CD14-positive monocyte (primary cell): ENCODE measurements around the gene C11orf98. TPM values are rescaled to one million over a fixed set of nuclear protein-coding genes. Genes with fewer than 3 reads are reported as not detected.

Experiments
- DNase-seq, 3 donors: peaks; one replicate each; pipeline ENCODE4 v3.0.0-alpha.2; 2011 to 2022
- H2AFZ ChIP-seq: 2 replicates; pipeline ENCODE4 v1.6.0; 2012; ENCODE audit warnings: mild to moderate bottlenecking, low read depth, low read length, inconsistent platforms; ENCODE audit not compliant: insufficient read depth, poor library complexity, severe bottlenecking
- H3K27ac ChIP-seq, 2 donors: 1 replicate in 1 of 2; 2 replicates in 1 of 2; pipeline ENCODE4 v1.5.1; 2012 to 2013; ENCODE audit warnings: low read length in 2 of 2, control low read depth in 1 of 2, inconsistent platforms in 1 of 2, low read depth in 1 of 2, mild to moderate bottlenecking in 1 of 2
- H3K27me3 ChIP-seq, 2 donors: one replicate each; pipeline versions ENCODE4 v1.6.0 to v1.6.1; 2011 to 2013; ENCODE audit warnings: low read length in 2 of 2; ENCODE audit not compliant: control insufficient read depth in 2 of 2, insufficient read depth in 2 of 2
- H3K36me3 ChIP-seq, 2 donors: replicated peaks in 1 of 2; 1 replicate in 1 of 2; 2 replicates in 1 of 2; pipeline versions ENCODE4 v1.5.1 to v1.6.1; 2012 to 2013; ENCODE audit warnings: low read length in 2 of 2, control low read depth in 1 of 2, inconsistent platforms in 1 of 2, mild to moderate bottlenecking in 1 of 2; ENCODE audit not compliant: insufficient read depth in 2 of 2, control insufficient read depth in 1 of 2
- H3K4me1 ChIP-seq, 2 donors: 1 replicate in 1 of 2; 2 replicates in 1 of 2; pipeline versions ENCODE4 v1.5.1 to v1.6.1; 2012 to 2013; ENCODE audit warnings: low read length in 2 of 2, control low read depth in 1 of 2, inconsistent platforms in 1 of 2, mild to moderate bottlenecking in 1 of 2, moderate library complexity in 1 of 2; ENCODE audit not compliant: insufficient read depth in 2 of 2, control insufficient read depth in 1 of 2
- H3K4me2 ChIP-seq: replicated peaks from 2 replicates; pipeline ENCODE3; 2012; ENCODE audit warnings: low read length, moderate library complexity, mild to moderate bottlenecking; ENCODE audit not compliant: poor library complexity, severe bottlenecking; ENCODE audit errors: extremely low read depth
- H3K4me3 ChIP-seq, 3 experiments: fragments of 200-600 bp in 1 of 3; sonication (generic) in 1 of 3; replicated peaks in 1 of 3; 1 replicate in 2 of 3; 2 replicates in 1 of 3; pipeline ENCODE4 v1.5.1; 2011 to 2013; ENCODE audit warnings: low read length in 3 of 3, mild to moderate bottlenecking in 3 of 3, control low read depth in 2 of 3, low read depth in 2 of 3, inconsistent platforms in 1 of 3, moderate library complexity in 1 of 3
- H3K79me2 ChIP-seq: 2 replicates; pipeline ENCODE4 v1.6.0; 2012; ENCODE audit warnings: mild to moderate bottlenecking, control low read depth, inconsistent platforms, low read length, moderate library complexity; ENCODE audit not compliant: insufficient read depth
- H3K9ac ChIP-seq: 2 replicates; pipeline ENCODE4 v1.6.0; 2017; ENCODE audit warnings: low read length, mild to moderate bottlenecking; ENCODE audit not compliant: insufficient read depth, poor library complexity, severe bottlenecking
- H3K9me3 ChIP-seq, 2 donors: replicated peaks in 1 of 2; 1 replicate in 1 of 2; 2 replicates in 1 of 2; pipeline versions ENCODE4 v1.5.1 to v1.6.1; 2012 to 2013; ENCODE audit warnings: low read length in 2 of 2, control low read depth in 1 of 2; ENCODE audit not compliant: control insufficient read depth in 1 of 2, insufficient read depth in 1 of 2
- H4K20me1 ChIP-seq: 2 replicates; pipeline ENCODE4 v1.6.0; 2012; ENCODE audit warnings: mild to moderate bottlenecking, low read length, control low read depth, moderate library complexity; ENCODE audit not compliant: insufficient read depth
- H3K27ac Mint-ChIP-seq, 7 donors: one replicate each; pipeline ENCODE4 v1.8.0; 2020; ENCODE audit warnings: mild to moderate bottlenecking in 7 of 7, mixed read lengths in 7 of 7, moderate library complexity in 6 of 7, inconsistent platforms in 2 of 7
- H3K27me3 Mint-ChIP-seq, 3 donors: one replicate each; pipeline ENCODE4 v1.8.0; 2021 to 2022; ENCODE audit warnings: low read depth in 3 of 3, mild to moderate bottlenecking in 3 of 3, mixed read lengths in 3 of 3, moderate library complexity in 3 of 3, inconsistent platforms in 1 of 3
- H3K36me3 Mint-ChIP-seq, 2 donors: one replicate each; pipeline ENCODE4 v1.8.0; 2020; ENCODE audit warnings: mixed read lengths in 2 of 2, inconsistent platforms in 1 of 2, mild to moderate bottlenecking in 1 of 2
- H3K4me1 Mint-ChIP-seq: one replicate; pipeline ENCODE4 v1.8.0; 2020; ENCODE audit warnings: mild to moderate bottlenecking, mixed read lengths
- H3K4me3 Mint-ChIP-seq, 2 donors: one replicate each; pipeline ENCODE4 v1.8.0; 2020; ENCODE audit warnings: mild to moderate bottlenecking in 2 of 2, mixed read lengths in 2 of 2, moderate library complexity in 1 of 2
- H3K9me3 Mint-ChIP-seq, 7 donors: one replicate each; pipeline ENCODE4 v1.8.0; 2020 to 2022; ENCODE audit warnings: mixed read lengths in 7 of 7, mild to moderate bottlenecking in 6 of 7, moderate library complexity in 6 of 7, inconsistent platforms in 2 of 7
- WGBS: methylation state at CpG from one replicate; pipeline ENCODE4 v1.1.5; 2013; ENCODE audit warnings: missing lambda C conversion rate; ENCODE audit not compliant: insufficient coverage; 5-methylcytosine and 5-hydroxymethylcytosine counted together
- intact Hi-C, 2 donors: fragments of 100-400 bp; cut with micrococcal nuclease; formaldehyde crosslinking; loops; one replicate each; pipeline versions ENCODE4 v1.15.0 to v1.15.1; 2023
- polyA plus RNA-seq, 3 donors: library from polyadenylated mRNA; depleted of rRNA in 1 of 3; unstranded in 2 of 3; stranded (reverse) in 1 of 3; fragments of 300-500 nt in 2 of 3; fragments of >200 nt in 1 of 3; fragmentation: Illumina TruSeq in 2 of 3; gene quantifications; 1 replicate in 2 of 3; 2 replicates in 1 of 3; pipeline ENCODE4 v1.2.3, GENCODE V29; 2012 to 2021
- TF ChIP-seq, protein P1 (sequence below): fragments of 200-600 bp; IDR thresholded peaks from one replicate; pipeline ENCODE4 v1.8.0; 2022; ENCODE audit warnings: antibody characterized with exemption, mild to moderate bottlenecking

C11orf98 gene
- polyA plus RNA-seq, 3 donors = 25.9 to 78.2 (median 74.6) TPM

- Mint-ChIP-seq H3K4me3 (peak overlapping the region; percentile 87 to 94), H3K27me3 (peaks cover 0 to 4% (median 0%) of the 10 kb centered on the region in 3 donors), H3K36me3 (peaks cover 20 to 41% of the 10 kb centered on the region in 2 donors), H3K4me1 (peaks cover 21% of the 10 kb centered on the region), H3K27ac (peak overlapping the region; percentile 85 to 98 (median 91)), H3K9me3 (no peaks in the 10 kb centered on the region)
- peak overlapping the region; percentile 74 to 90 for H3K27ac ChIP-seq
- 40% methylated on average over 4 of the region's 11 CpGs for WGBS
- peaks cover 25 to 45% of the 10 kb centered on the region in 2 donors for H3K36me3 ChIP-seq
- H3K79me2 ChIP-seq = peaks cover 72% of the 10 kb centered on the region
- no peaks in the 10 kb centered on the region for H3K27me3 ChIP-seq
- H3K9me3 ChIP-seq = no peaks in the 10 kb centered on the region
- H3K9ac ChIP-seq = peak overlapping the region; percentile 96
- peak overlapping the region; percentile 98 for H3K4me2 ChIP-seq
- intact Hi-C loops = loop anchor here in 1 of 2 donors (5.0 kb wide), 1 partner anchor 43 kb away; the partner anchor contains the start of gene MTA2
- peaks cover 4% of the 10 kb centered on the region for H4K20me1 ChIP-seq
- TF ChIP-seq, protein P1, sequence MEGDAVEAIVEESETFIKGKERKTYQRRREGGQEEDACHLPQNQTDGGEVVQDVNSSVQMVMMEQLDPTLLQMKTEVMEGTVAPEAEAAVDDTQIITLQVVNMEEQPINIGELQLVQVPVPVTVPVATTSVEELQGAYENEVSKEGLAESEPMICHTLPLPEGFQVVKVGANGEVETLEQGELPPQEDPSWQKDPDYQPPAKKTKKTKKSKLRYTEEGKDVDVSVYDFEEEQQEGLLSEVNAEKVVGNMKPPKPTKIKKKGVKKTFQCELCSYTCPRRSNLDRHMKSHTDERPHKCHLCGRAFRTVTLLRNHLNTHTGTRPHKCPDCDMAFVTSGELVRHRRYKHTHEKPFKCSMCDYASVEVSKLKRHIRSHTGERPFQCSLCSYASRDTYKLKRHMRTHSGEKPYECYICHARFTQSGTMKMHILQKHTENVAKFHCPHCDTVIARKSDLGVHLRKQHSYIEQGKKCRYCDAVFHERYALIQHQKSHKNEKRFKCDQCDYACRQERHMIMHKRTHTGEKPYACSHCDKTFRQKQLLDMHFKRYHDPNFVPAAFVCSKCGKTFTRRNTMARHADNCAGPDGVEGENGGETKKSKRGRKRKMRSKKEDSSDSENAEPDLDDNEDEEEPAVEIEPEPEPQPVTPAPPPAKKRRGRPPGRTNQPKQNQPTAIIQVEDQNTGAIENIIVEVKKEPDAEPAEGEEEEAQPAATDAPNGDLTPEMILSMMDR = no peak
- peak overlapping the region; percentile 84 for H2AFZ ChIP-seq
- peak overlapping the region; percentile 91 to 99 (median 91) for H3K4me3 ChIP-seq
- no peak for DNase-seq
- H3K4me1 ChIP-seq = peaks cover 16 to 24% of the 10 kb centered on the region in 2 donors
Observed at GRCh38 chr11:62645671-62645945, 19.4 kb downstream of the C11orf98 start.

GRCh38 chr11:62644220-62644619 lies 20.8 kb downstream of the C11orf98 start:
- no peak overlapping the region for H3K4me3 ChIP-seq
- peaks cover 16 to 24% of the 10 kb centered on the region in 2 donors for H3K4me1 ChIP-seq
- Mint-ChIP-seq H3K36me3 (peaks cover 20 to 42% of the 10 kb centered on the region in 2 donors), H3K9me3 (no peaks in the 10 kb centered on the region), H3K27ac (peak overlapping the region in 1 of 7 donors; percentile 3), H3K4me3 (no peak overlapping the region), H3K27me3 (peaks cover 0 to 4% (median 0%) of the 10 kb centered on the region in 3 donors), H3K4me1 (peaks cover 25% of the 10 kb centered on the region)
- DNase-seq = no peak
- H3K4me2 ChIP-seq = no peak overlapping the region
- TF ChIP-seq, protein P1 = no peak
- intact Hi-C loops = no loop called here
- peaks cover 75% of the 10 kb centered on the region for H3K79me2 ChIP-seq
- 96% methylated on average over 3 of the region's 8 CpGs for WGBS
- peaks cover 20 to 44% of the 10 kb centered on the region in 2 donors for H3K36me3 ChIP-seq
- no peaks in the 10 kb centered on the region for H3K27me3 ChIP-seq
- peaks cover 4% of the 10 kb centered on the region for H4K20me1 ChIP-seq
- peak overlapping the region in 1 of 2 donors; percentile 20 for H3K27ac ChIP-seq
- no peaks in the 10 kb centered on the region for H3K9me3 ChIP-seq
- H2AFZ ChIP-seq = no peak overlapping the region
- H3K9ac ChIP-seq = no peak overlapping the region
